Hepatocyte (in vitro differentiated cells): ENCODE measurements around the gene BIRC5. TPM values are rescaled to one million over a fixed set of nuclear protein-coding genes. Genes with fewer than 3 reads are reported as not detected.

Experiments used
- DNase-seq: peaks from one replicate; pipeline ENCODE4 v3.0.0-alpha.2; 2016; ENCODE audit warnings: low spot score
- H2AFZ ChIP-seq: fragments of 200-600 bp; sonication (generic); 2 replicates; pipeline ENCODE4 v1.6.0; 2016; ENCODE audit warnings: antibody characterized with exemption, mild to moderate bottlenecking
- H3K27ac ChIP-seq: fragments of 200-600 bp; sonication (generic); 2 replicates; pipeline ENCODE4 v1.5.1; 2016; ENCODE audit warnings: mild to moderate bottlenecking
- H3K27me3 ChIP-seq: fragments of 200-600 bp; sonication (generic); 2 replicates; pipeline ENCODE4 v1.6.1; 2016
- H3K36me3 ChIP-seq: fragments of 200-600 bp; sonication (generic); replicated peaks from 2 replicates; pipeline ENCODE4 v1.5.1; 2016; ENCODE audit warnings: low read depth; ENCODE audit not compliant: insufficient read depth
- H3K4me1 ChIP-seq: fragments of 200-600 bp; sonication (generic); 2 replicates; pipeline ENCODE4 v1.5.1; 2016; ENCODE audit warnings: mild to moderate bottlenecking, moderate library complexity; ENCODE audit not compliant: insufficient read depth
- H3K4me2 ChIP-seq: fragments of 200-600 bp; sonication (generic); 2 replicates; pipeline ENCODE4 v1.6.0; 2016
- H3K4me3 ChIP-seq: fragments of 200-600 bp; sonication (generic); 2 replicates; pipeline ENCODE4 v1.5.1; 2016; ENCODE audit warnings: mild to moderate bottlenecking
- H3K79me2 ChIP-seq: fragments of 200-600 bp; sonication (generic); 2 replicates; pipeline ENCODE4 v1.6.0; 2017; ENCODE audit warnings: mild to moderate bottlenecking
- H3K9me2 ChIP-seq: fragments of 200-600 bp; sonication (generic); replicated peaks from 2 replicates; pipeline ENCODE4 v1.6.0; 2017; ENCODE audit warnings: mild to moderate bottlenecking; ENCODE audit not compliant: insufficient read depth
- H3K9me3 ChIP-seq: fragments of 200-600 bp; sonication (generic); 2 replicates; pipeline ENCODE4 v1.5.1; 2016; ENCODE audit warnings: low read depth, mild to moderate bottlenecking
- H4K20me1 ChIP-seq: fragments of 200-600 bp; sonication (generic); 2 replicates; pipeline ENCODE4 v1.6.0; 2016; ENCODE audit warnings: mild to moderate bottlenecking; ENCODE audit not compliant: insufficient read depth, poor library complexity, severe bottlenecking
- CTCF ChIP-seq: fragments of 200-600 bp; sonication (generic); IDR thresholded peaks from 2 replicates; pipeline ENCODE4 v1.5.1; 2016; ENCODE audit warnings: antibody characterized with exemption, mild to moderate bottlenecking; ENCODE audit not compliant: poor library complexity
- EZH2 ChIP-seq: fragments of 200-600 bp; sonication (generic); IDR thresholded peaks from 2 replicates; pipeline ENCODE4 v1.6.1; 2016; ENCODE audit warnings: antibody characterized with exemption, mild to moderate bottlenecking, borderline replicate concordance
- EZH2phosphoT487 ChIP-seq: fragments of 200-600 bp; sonication (generic); IDR thresholded peaks from one replicate; pipeline ENCODE4 v1.6.1; 2018; ENCODE audit warnings: antibody characterized with exemption, mild to moderate bottlenecking, low read depth, moderate library complexity; ENCODE audit not compliant: unreplicated experiment, severe bottlenecking
- WGBS: methylation state at CpG from one replicate; pipeline ENCODE4 v1.1.6; 2016; ENCODE audit warnings: low lambda C conversion rate; ENCODE audit errors: missing lambda C conversion rate; 5-methylcytosine and 5-hydroxymethylcytosine counted together
- polyA plus RNA-seq: library from polyadenylated mRNA; unstranded; fragments of >200 nt; fragmentation: Nextera tagmentation; extraction: Ambion mirVana; gene quantifications from 2 replicates; pipeline ENCODE4 v1.2.1, GENCODE V29; 2016
- total RNA-seq: library from RNA; depleted of rRNA; stranded (reverse); fragments of >200 nt; gene quantifications from 2 replicates; pipeline ENCODE4 v1.2.3, GENCODE V29; 2014

The BIRC5 gene
- total and polyA plus RNA-seq, 2 experiments from 2014 or later, result 12.4 to 14.6 TPM

DNA sequence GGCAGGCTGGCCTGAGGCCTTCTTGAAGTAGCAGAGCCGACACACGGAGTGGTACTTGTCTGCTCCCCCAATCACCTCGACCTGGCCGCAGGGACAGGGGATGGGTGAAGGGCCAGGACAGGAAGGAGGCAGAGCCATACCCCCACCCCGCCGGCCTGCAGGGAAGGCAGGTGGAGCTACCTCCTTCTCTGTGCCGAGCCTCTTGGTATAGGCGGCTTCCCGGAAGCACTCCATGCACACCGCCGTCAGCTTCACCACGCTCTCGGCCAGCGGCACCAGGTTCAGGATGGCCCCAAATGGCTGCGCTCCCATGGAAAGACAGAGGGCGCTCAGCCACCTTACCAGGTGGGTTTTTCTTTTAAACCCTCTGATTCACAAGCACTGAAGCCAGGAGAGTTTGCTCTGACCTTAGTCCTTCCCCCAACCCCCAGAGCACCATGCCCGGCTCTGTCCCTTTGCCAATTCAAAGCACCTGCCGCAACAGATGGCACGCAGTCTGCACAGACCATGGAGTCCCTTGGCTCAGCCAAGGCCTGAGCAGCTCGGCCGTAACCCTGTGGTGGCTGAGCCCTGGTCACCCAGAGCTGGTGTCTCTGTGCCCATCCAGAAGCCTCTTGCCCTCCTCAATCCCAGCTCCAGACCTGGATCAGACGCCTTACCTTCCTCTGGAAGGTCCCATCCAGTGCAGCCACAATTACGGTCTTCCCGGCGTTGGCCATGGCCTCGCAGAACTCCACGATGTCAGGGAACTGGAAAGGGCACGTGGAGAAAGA, 39.0 kb upstream of the BIRC5 start:
- no peaks in the 10 kb centered on the region for H3K36me3 ChIP-seq
- TF ChIP-seq CTCF, result no peak
- TF ChIP-seq EZH2, result no peak
- TF ChIP-seq EZH2phosphoT487, result no peak
- WGBS, result 94% methylated on average over 28 of the region's 28 CpGs
- H2AFZ ChIP-seq, result no peak overlapping the region
- no peak for DNase-seq
- H3K9me3 ChIP-seq, result no peaks in the 10 kb centered on the region
- H3K27me3 ChIP-seq, result no peaks in the 10 kb centered on the region
- H3K4me3 ChIP-seq, result no peak overlapping the region
- H3K27ac ChIP-seq, result no peak overlapping the region
- H3K4me1 ChIP-seq, result peaks cover 21% of the 10 kb centered on the region
- H3K4me2 ChIP-seq, result no peak overlapping the region
- no peaks in the 10 kb centered on the region for H4K20me1 ChIP-seq
- no peaks in the 10 kb centered on the region for H3K9me2 ChIP-seq
- H3K79me2 ChIP-seq, result peaks cover under 1% of the 10 kb centered on the region

GRCh38 chr17:78175643-78175981, 38.4 kb upstream of the BIRC5 start:
- no peaks in the 10 kb centered on the region for H3K36me3 ChIP-seq

DNA sequence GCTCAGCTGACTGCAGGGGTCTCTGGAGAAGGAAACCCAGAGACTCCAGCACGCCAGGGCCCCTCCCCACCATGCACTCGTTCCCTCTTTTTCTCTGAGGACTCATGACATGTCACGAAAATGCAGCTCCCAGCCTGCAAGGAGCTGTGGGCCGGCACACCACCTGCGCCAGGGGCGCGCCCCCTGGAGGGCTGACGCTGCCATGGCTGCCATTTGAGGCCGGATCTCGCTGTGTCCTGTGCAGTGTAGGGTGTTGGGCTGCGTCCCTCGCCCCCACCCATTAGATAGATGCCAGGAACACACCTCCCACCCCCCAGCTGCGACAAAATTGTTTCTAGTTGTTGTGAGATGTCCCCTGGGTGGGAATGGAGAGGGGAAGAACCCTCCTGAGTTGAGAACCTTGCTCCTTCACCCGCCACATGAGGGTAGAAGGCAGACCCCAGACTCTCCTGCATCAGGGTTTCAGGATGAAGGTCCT, 37.5 kb upstream of the BIRC5 start:
- H4K20me1 ChIP-seq, result no peaks in the 10 kb centered on the region
- no peaks in the 10 kb centered on the region for H3K79me2 ChIP-seq
- WGBS, result 35% methylated on average over 14 of the region's 14 CpGs
- H3K9me2 ChIP-seq, result no peaks in the 10 kb centered on the region
- no peak overlapping the region for H3K4me3 ChIP-seq
- H3K4me1 ChIP-seq, result peaks cover 21% of the 10 kb centered on the region
- DNase-seq, result peak; percentile 80
- no peak overlapping the region for H3K27ac ChIP-seq
- no peaks in the 10 kb centered on the region for H3K9me3 ChIP-seq
- TF ChIP-seq CTCF, result peak; percentile 83
- TF ChIP-seq EZH2, result no peak
- no peak for TF ChIP-seq EZH2phosphoT487
- no peaks in the 10 kb centered on the region for H3K36me3 ChIP-seq
- no peak overlapping the region for H3K4me2 ChIP-seq
- H2AFZ ChIP-seq, result no peak overlapping the region
- H3K27me3 ChIP-seq, result no peaks in the 10 kb centered on the region

More at GRCh38 chr17:78175643-78175981, 38.4 kb upstream of the BIRC5 start:
- Histone ChIP-seq H3K4me2 (no peak overlapping the region), H3K4me3 (no peak overlapping the region), H3K4me1 (peaks cover 21% of the 10 kb centered on the region), H2AFZ (no peak overlapping the region), H3K27me3 (no peaks in the 10 kb centered on the region), H3K9me3 (no peaks in the 10 kb centered on the region), H3K9me2 (no peaks in the 10 kb centered on the region), H3K27ac (no peak overlapping the region), H4K20me1 (no peaks in the 10 kb centered on the region), H3K79me2 (no peaks in the 10 kb centered on the region)
- no peak for DNase-seq
- no peak for TF ChIP-seq CTCF
- TF ChIP-seq EZH2, result no peak
- no peak for TF ChIP-seq EZH2phosphoT487
- 94% methylated on average over 14 of the region's 14 CpGs for WGBS
